Prostate gland (tissue), 2 donors: ENCODE measurements around the gene NOVA2. TPM values are rescaled to one million over a fixed set of nuclear protein-coding genes. Genes with fewer than 3 reads are reported as not detected.

Experiments
- DNase-seq: peaks from one replicate; pipeline ENCODE4 v3.0.0-alpha.2; 2019; ENCODE audit warnings: low spot score
- H3K27ac ChIP-seq, 2 donors: fragments of 200-600 bp; sonication (generic); 2 replicates each; pipeline ENCODE4 v1.5.1; 2017 to 2019
- H3K27me3 ChIP-seq: fragments of 200-600 bp; sonication (generic); replicated peaks from 2 replicates; pipeline ENCODE4 v1.5.1; 2019; ENCODE audit not compliant: insufficient read depth
- H3K36me3 ChIP-seq, 2 donors: fragments of 200-600 bp; sonication (generic); 1 replicate in 1 of 2; 2 replicates in 1 of 2; pipeline versions ENCODE4 v1.5.1 to v1.8.1; 2017 to 2019
- H3K4me1 ChIP-seq: fragments of 200-600 bp; sonication (generic); replicated peaks from 2 replicates; pipeline ENCODE4 v1.5.1; 2019
- H3K4me3 ChIP-seq, 2 donors: fragments of 200-600 bp; sonication (generic); 2 replicates each; pipeline ENCODE4 v1.5.1; 2017 to 2019
- H3K9me3 ChIP-seq: fragments of 200-600 bp; sonication (generic); 2 replicates; pipeline ENCODE4 v1.5.1; 2017
- CTCF ChIP-seq, 4 experiments: fragments of 200-600 bp in 2 of 4; fragments of 450-650 bp in 2 of 4; sonication (generic) in 2 of 4; IDR thresholded peaks; 1 replicate in 3 of 4; 2 replicates in 1 of 4; pipeline ENCODE4 v1.5.1; 2016 to 2019; ENCODE audit warnings: antibody characterized with exemption in 4 of 4, mild to moderate bottlenecking in 2 of 4, moderate library complexity in 2 of 4
- POLR2A ChIP-seq: fragments of 450-650 bp; IDR thresholded peaks from one replicate; pipeline ENCODE4 v1.6.1; 2016; ENCODE audit warnings: antibody characterized with exemption, mild to moderate bottlenecking
- POLR2AphosphoS5 ChIP-seq: sonication (generic); formaldehyde crosslinking; IDR thresholded peaks from one replicate; pipeline ENCODE4 v1.6.1; 2017; ENCODE audit warnings: antibody characterized with exemption
- WGBS: methylation state at CpG from one replicate; pipeline ENCODE4 v1.1.5; 2018; 5-methylcytosine and 5-hydroxymethylcytosine counted together
- intact Hi-C: fragments of 100-400 bp; cut with DNase I; formaldehyde crosslinking; loops from one replicate; pipeline ENCODE4 v1.14.2; 2022
- total RNA-seq, 2 donors: library from RNA; depleted of rRNA; stranded (reverse); fragments of >200 nt; gene quantifications; one replicate each; pipeline ENCODE4 v1.1.0, GENCODE V29; 2016

The NOVA2 gene
- total RNA-seq, 2 donors from 2014 or later: 0.87 to 3.1 TPM

- no peak for DNase-seq
- H3K36me3 ChIP-seq: no peaks in the 10 kb centered on the region
- no peaks in the 10 kb centered on the region for H3K4me1 ChIP-seq
- H3K27ac ChIP-seq: no peak overlapping the region
- H3K27me3 ChIP-seq: peaks cover 8% of the 10 kb centered on the region
- intact Hi-C loops: no loop called here
- 49% methylated on average over 7 of the region's 7 CpGs for WGBS
- no peak overlapping the region for H3K4me3 ChIP-seq
- no peaks in the 10 kb centered on the region for H3K9me3 ChIP-seq
- TF ChIP-seq POLR2A (no peak), POLR2AphosphoS5 (no peak), CTCF (IDR thresholded peaks at IDR 0.05) (no peak)
Observed at GRCh38 chr19:45967246-45967645, 6.4 kb downstream of the NOVA2 start.

GRCh38 chr19:45962021-45962420 is 11.6 kb downstream of the NOVA2 start:
- no peak for DNase-seq
- peaks cover 2% of the 10 kb centered on the region for H3K27me3 ChIP-seq
- H3K36me3 ChIP-seq: no peaks in the 10 kb centered on the region
- no peak overlapping the region for H3K27ac ChIP-seq
- H3K9me3 ChIP-seq: no peaks in the 10 kb centered on the region
- no peak overlapping the region for H3K4me3 ChIP-seq
- TF ChIP-seq CTCF (IDR thresholded peaks at IDR 0.05): no peak
- TF ChIP-seq POLR2A: no peak
- TF ChIP-seq POLR2AphosphoS5: no peak
- no peaks in the 10 kb centered on the region for H3K4me1 ChIP-seq
- intact Hi-C loops: no loop called here
- WGBS: 84% methylated on average over 15 of the region's 15 CpGs

GRCh38 chr19:45960595-45961235 is 12.9 kb downstream of the NOVA2 start:
- WGBS: 12% methylated on average over 18 of the region's 19 CpGs
- Histone ChIP-seq H3K36me3 (no peaks in the 10 kb centered on the region), H3K4me3 (no peak overlapping the region), H3K4me1 (no peaks in the 10 kb centered on the region), H3K9me3 (no peaks in the 10 kb centered on the region), H3K27me3 (peaks cover 2% of the 10 kb centered on the region), H3K27ac (no peak overlapping the region)
- intact Hi-C loops: no loop called here
- TF ChIP-seq POLR2A (no peak), POLR2AphosphoS5 (no peak), CTCF (IDR thresholded peaks at IDR 0.05) (no peak)
- no peak for DNase-seq

GRCh38 chr19:45959517-45960025 is 14.1 kb downstream of the NOVA2 start:
- Histone ChIP-seq H3K9me3 (no peaks in the 10 kb centered on the region), H3K36me3 (no peaks in the 10 kb centered on the region), H3K27ac (no peak overlapping the region), H3K4me1 (no peaks in the 10 kb centered on the region), H3K27me3 (peaks cover 2% of the 10 kb centered on the region), H3K4me3 (no peak overlapping the region)
- 62% methylated on average over 8 of the region's 8 CpGs for WGBS
- DNase-seq: no peak
- TF ChIP-seq POLR2A: no peak
- no peak for TF ChIP-seq CTCF (IDR thresholded peaks at IDR 0.05)
- no peak for TF ChIP-seq POLR2AphosphoS5
- intact Hi-C loops: no loop called here

- TF ChIP-seq POLR2A (no peak), POLR2AphosphoS5 (no peak), CTCF (IDR thresholded peaks at IDR 0.05) (no peak)
- no peak for DNase-seq
- H3K4me1 ChIP-seq: no peaks in the 10 kb centered on the region
- no peaks in the 10 kb centered on the region for H3K9me3 ChIP-seq
- no peak overlapping the region for H3K27ac ChIP-seq
- WGBS: 64% methylated on average over 12 of the region's 12 CpGs
- H3K27me3 ChIP-seq: peaks cover 2% of the 10 kb centered on the region
- no peak overlapping the region for H3K4me3 ChIP-seq
- H3K36me3 ChIP-seq: no peaks in the 10 kb centered on the region
- intact Hi-C loops: no loop called here
Observed at GRCh38 chr19:45958769-45959516, 14.7 kb downstream of the NOVA2 start.
